GM18502 (cell line): ENCODE data around the gene ACVR1.
A peak's percentile ranks its signal among the peaks of the same experiment; 100 is the strongest.
"Not testable (repeated sequence)": the region's sequence is repeated elsewhere in the genome, so short reads cannot be mapped to it uniquely, and the experiment has no call there.

Source experiments
- ATAC-seq: cut with Tn5 transposase; IDR thresholded peaks from one replicate; pipeline ENCODE4 v1.9.1; 2021; ENCODE audit warnings: mild to moderate bottlenecking; ENCODE audit not compliant: unreplicated experiment, poor library complexity

Gene ACVR1

GRCh38 chr2:157894694-157895435, 18.7 kb upstream of the ACVR1 start:
- ATAC-seq, result no peak

GRCh38 chr2:157893611-157894010, 17.5 kb upstream of the ACVR1 start:
- no peak for ATAC-seq

- no peak for ATAC-seq
Measured at GRCh38 chr2:157891643-157892041, 15.5 kb upstream of the ACVR1 start.

- no peak for ATAC-seq
Measured at GRCh38 chr2:157890969-157891642, 15.0 kb upstream of the ACVR1 start.

- ATAC-seq, result no peak
Measured at GRCh38 chr2:157887946-157888345, 11.8 kb upstream of the ACVR1 start.

- not testable (repeated sequence) for ATAC-seq
Measured at GRCh38 chr2:157884533-157884932, 8.4 kb upstream of the ACVR1 start.

- ATAC-seq, result no peak
Measured at GRCh38 chr2:157880927-157881326, 4.8 kb upstream of the ACVR1 start.

- no peak for ATAC-seq
Measured at GRCh38 chr2:157877761-157878400, 1.8 kb upstream of the ACVR1 start.

GRCh38 chr2:157876786-157877138, 632 bp upstream of the ACVR1 start:
- no peak for ATAC-seq

GRCh38 chr2:157875641-157876065, 477 bp downstream of the ACVR1 start:
- ATAC-seq, result peak; percentile 46

- no peak for ATAC-seq
Measured at GRCh38 chr2:157874997-157875640, 1.0 kb downstream of the ACVR1 start.

- no peak for ATAC-seq
Measured at GRCh38 chr2:157874348-157874747, 1.8 kb downstream of the ACVR1 start.

- no peak for ATAC-seq
Measured at GRCh38 chr2:157872791-157873190, 3.3 kb downstream of the ACVR1 start.

- no peak for ATAC-seq
Measured at GRCh38 chr2:157871415-157871814, 4.7 kb downstream of the ACVR1 start.

GRCh38 chr2:157868993-157869392, 7.1 kb downstream of the ACVR1 start:
- ATAC-seq, result no peak

- ATAC-seq, result no peak
Measured at GRCh38 chr2:157867703-157868102, 8.4 kb downstream of the ACVR1 start.

- ATAC-seq, result no peak
Measured at GRCh38 chr2:157866666-157867642, 9.2 kb downstream of the ACVR1 start.

- ATAC-seq, result no peak
Measured at GRCh38 chr2:157866202-157866601, 9.9 kb downstream of the ACVR1 start.

- no peak for ATAC-seq
Measured at GRCh38 chr2:157864857-157865430, 11.2 kb downstream of the ACVR1 start.

GRCh38 chr2:157858846-157859245, 17.3 kb downstream of the ACVR1 start:
- no peak for ATAC-seq
